Subcutaneous abdominal adipose tissue (tissue), 5 donors: Measurements from ENCODE around the gene LANCL1.

Experiments used
- H3K27ac ChIP-seq: one replicate; pipeline ENCODE4 v1.7.0; 2013; ENCODE audit warnings: low read depth, mild to moderate bottlenecking, inconsistent platforms, low read length, moderate library complexity
- H3K27me3 ChIP-seq, 5 donors: one replicate each; pipeline ENCODE4 v1.7.0; 2013; ENCODE audit warnings: low read length in 5 of 5, inconsistent platforms in 1 of 5; ENCODE audit not compliant: control insufficient read depth in 5 of 5, insufficient read depth in 4 of 5
- H3K36me3 ChIP-seq, 5 donors: one replicate each; pipeline ENCODE4 v1.7.0; 2013; ENCODE audit warnings: low read length in 5 of 5; ENCODE audit not compliant: control insufficient read depth in 5 of 5, insufficient read depth in 5 of 5
- H3K4me1 ChIP-seq, 5 donors: one replicate each; pipeline ENCODE4 v1.7.0; 2013; ENCODE audit warnings: low read length in 5 of 5, mild to moderate bottlenecking in 3 of 5, moderate library complexity in 1 of 5; ENCODE audit not compliant: control insufficient read depth in 5 of 5, insufficient read depth in 5 of 5
- H3K4me3 ChIP-seq, 5 donors: one replicate each; pipeline ENCODE4 v1.7.0; 2013; ENCODE audit warnings: low read length in 5 of 5, low read depth in 1 of 5
- H3K9ac ChIP-seq, 5 donors: one replicate each; pipeline ENCODE4 v1.7.0; 2013; ENCODE audit warnings: low read length in 5 of 5, mild to moderate bottlenecking in 4 of 5, moderate library complexity in 3 of 5
- H3K9me3 ChIP-seq, 5 donors: one replicate each; pipeline ENCODE4 v1.7.0; 2013; ENCODE audit warnings: low read length in 5 of 5; ENCODE audit not compliant: control insufficient read depth in 5 of 5
- donor health status: healthy.
- donor health status: healthy.
- donor health status: healthy.
- donor health status: healthy.
- donor health status: healthy.

The LANCL1 gene

DNA sequence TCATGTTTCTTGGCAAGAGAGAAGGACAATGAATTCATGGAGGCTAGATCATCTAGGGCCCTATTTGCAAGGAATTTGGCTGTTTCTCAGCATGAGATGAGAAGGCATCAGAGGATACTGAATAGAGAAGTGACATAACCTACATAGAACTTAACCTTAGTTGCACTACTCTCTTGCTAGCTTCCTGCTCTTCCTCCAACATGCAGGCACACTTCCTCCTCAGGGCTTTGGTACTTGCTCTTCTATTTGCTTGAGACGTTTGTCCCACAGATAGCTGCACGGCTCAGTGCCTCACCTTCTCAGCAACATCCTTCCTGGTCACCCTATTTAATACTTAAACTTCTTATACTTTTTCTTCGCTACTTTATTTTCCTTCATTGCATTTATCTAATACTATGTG, 20.0 kb upstream of the LANCL1 start:
- Histone ChIP-seq H3K4me1 (no peaks in the 10 kb centered on the region), H3K27me3 (no peaks in the 10 kb centered on the region), H3K27ac (no peak overlapping the region), H3K9ac (no peak overlapping the region), H3K4me3 (no peak overlapping the region), H3K9me3 (no peaks in the 10 kb centered on the region), H3K36me3 (no peaks in the 10 kb centered on the region)

DNA sequence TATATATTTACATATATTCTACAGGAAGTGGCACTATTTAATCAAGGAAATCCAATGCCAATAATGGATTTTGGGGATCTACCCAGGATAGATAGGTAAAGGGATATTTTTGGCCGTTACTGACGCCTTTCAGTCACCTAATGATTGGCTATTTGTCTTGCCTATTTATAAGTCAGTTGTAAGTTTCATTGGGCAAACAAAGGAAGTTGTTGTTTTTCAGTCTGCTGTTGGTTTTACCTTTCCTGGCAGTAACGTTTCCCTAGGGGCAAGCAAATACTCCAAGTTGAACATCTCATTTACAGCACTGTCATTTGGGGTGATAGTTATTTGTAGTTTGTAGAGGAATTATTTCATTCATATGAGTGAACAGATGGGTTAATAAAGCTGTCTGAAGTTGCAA, 17.0 kb upstream of the LANCL1 start:
- no peaks in the 10 kb centered on the region for H3K4me1 ChIP-seq
- no peaks in the 10 kb centered on the region for H3K27me3 ChIP-seq
- H3K9ac ChIP-seq = no peak overlapping the region
- no peaks in the 10 kb centered on the region for H3K36me3 ChIP-seq
- H3K27ac ChIP-seq = no peak overlapping the region
- no peaks in the 10 kb centered on the region for H3K9me3 ChIP-seq
- H3K4me3 ChIP-seq = no peak overlapping the region

DNA sequence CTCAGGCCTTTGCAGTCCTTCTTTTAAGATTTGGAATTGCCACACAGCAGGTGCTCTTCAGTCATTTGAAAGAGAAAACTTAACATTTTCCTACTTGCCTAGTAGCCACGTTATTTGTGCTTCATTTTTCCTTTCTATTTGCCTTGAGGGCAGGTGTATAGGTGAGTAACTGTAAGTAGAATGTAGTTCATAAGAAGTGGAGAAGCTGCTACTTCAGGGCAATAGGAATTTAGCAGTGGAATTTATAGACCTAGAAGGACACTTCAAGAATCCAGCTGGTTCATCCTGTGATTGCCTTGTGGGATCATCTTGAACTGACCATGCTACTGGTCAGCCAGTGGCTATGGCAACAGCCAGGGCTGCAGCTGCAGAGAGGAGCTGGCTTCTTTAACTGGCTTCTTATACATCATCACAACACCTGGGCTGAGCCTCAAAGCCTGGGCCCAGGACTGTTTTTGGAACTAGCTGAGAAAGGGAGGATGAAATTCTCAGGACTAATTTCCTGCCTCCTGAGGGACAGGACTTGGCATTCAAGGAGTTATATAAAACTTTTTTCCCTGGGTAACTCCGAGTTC, 5.1 kb upstream of the LANCL1 start:
- H3K9me3 ChIP-seq = no peaks in the 10 kb centered on the region
- peaks cover 0 to 6% (median 5%) of the 10 kb centered on the region in 5 donors for H3K4me1 ChIP-seq
- H3K36me3 ChIP-seq = no peaks in the 10 kb centered on the region
- no peak overlapping the region for H3K27ac ChIP-seq
- H3K27me3 ChIP-seq = no peaks in the 10 kb centered on the region
- no peak overlapping the region for H3K9ac ChIP-seq
- no peak overlapping the region for H3K4me3 ChIP-seq

DNA sequence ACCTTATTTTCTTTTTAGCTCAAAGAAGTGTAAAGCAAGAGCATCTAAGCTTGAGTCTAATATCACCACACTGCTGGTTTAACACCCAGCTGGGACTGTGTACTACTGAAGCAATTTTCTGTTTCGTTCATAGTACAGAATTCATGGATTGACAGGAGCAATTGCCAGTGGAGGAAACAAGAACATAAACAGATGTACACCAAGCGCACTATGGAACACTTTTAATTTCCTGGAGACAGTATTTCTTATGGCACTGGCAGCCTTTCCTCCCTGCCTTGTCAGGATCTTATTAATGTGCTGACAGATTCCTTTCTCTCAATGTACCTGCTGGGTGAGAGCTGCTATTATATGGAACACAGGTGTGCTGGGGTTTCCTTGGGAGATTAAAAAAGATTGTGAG, 4.2 kb upstream of the LANCL1 start:
- Histone ChIP-seq H3K4me3 (no peak overlapping the region), H3K9me3 (no peaks in the 10 kb centered on the region), H3K4me1 (peaks cover 0 to 12% (median 7%) of the 10 kb centered on the region in 5 donors), H3K27me3 (peaks cover 0 to 3% (median 0%) of the 10 kb centered on the region in 5 donors), H3K36me3 (no peaks in the 10 kb centered on the region), H3K27ac (no peak overlapping the region), H3K9ac (no peak overlapping the region)

DNA sequence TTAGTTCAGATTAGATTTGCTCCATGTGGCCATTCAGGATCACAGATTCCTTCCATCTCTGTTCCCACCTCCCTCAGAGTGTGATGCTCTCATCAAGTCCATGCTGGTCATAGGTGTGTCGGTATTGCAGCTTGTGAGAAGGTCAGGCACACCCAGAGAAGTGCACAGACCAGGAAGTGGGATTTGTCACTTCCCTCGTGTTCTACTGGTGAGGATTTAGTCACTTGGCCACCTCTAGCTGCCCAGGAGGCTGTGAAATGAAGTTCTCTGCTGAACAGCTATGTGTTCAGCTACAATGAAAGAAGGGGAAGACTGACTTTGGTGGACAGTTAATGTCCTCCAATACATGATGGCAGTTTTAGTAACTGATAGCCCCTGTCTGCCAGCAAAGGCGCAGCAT, 3.5 kb upstream of the LANCL1 start:
- Histone ChIP-seq H3K27me3 (peaks cover 0 to 3% (median 0%) of the 10 kb centered on the region in 5 donors), H3K9me3 (no peaks in the 10 kb centered on the region), H3K36me3 (no peaks in the 10 kb centered on the region), H3K27ac (no peak overlapping the region), H3K4me1 (peaks cover 0 to 19% (median 11%) of the 10 kb centered on the region in 5 donors), H3K9ac (no peak overlapping the region), H3K4me3 (no peak overlapping the region)

DNA sequence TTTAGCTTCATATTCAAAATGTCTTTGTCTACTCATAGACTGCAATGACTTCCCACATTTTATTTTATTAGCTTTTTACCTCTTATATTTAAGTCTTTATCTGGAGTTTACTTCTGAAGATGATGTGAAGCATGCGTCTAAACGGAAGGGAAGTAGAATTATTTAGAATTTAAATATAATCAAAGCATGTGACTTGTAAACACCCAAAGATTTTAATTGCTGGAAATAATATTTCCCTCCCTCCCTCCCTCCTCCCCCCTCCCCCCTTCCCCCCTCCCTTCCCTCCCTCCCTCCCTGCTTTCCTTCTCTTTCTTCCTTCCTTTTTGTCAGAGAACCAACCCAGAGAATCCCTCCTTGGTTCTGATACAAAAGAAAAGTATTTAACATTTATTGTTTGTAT, 2.1 kb upstream of the LANCL1 start:
- H3K27ac ChIP-seq = no peak overlapping the region

DNA sequence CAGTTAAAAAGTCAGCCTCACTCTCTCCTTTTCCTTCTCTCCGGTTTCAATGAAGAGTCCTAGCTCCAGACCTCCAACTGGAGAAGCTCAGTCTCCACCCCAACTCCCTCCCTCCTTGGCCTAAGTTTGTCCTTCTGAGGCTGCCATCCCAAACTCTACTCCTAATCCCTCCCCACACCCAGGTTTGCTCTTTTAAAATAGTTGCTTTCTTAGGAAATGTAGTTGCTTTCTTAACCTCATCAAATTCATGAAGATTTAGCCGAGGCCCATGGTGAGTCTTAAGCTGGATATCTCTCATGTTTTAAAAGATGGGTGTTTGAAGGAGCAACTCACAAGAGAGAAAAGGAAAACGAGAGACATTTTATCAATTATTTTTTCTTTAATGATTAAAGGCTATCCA, 937 bp upstream of the LANCL1 start:
- H3K9ac ChIP-seq = peak overlapping the region in 4 of 5 donors; percentile 6 to 97 (median 91)
- H3K9me3 ChIP-seq = no peaks in the 10 kb centered on the region
- peak overlapping the region; percentile 16 to 90 (median 88) for H3K4me3 ChIP-seq
- H3K27me3 ChIP-seq = peaks cover 0 to 3% (median 0%) of the 10 kb centered on the region in 5 donors
- peak overlapping the region; percentile 68 for H3K27ac ChIP-seq
- peaks cover 0 to 22% (median 11%) of the 10 kb centered on the region in 5 donors for H3K4me1 ChIP-seq
- H3K36me3 ChIP-seq = peaks cover 0 to 5% (median 0%) of the 10 kb centered on the region in 5 donors

More for the DNA sequence above, 2.1 kb upstream of the LANCL1 start:
- Histone ChIP-seq H3K4me1 (peaks cover 0 to 22% (median 11%) of the 10 kb centered on the region in 5 donors), H3K9ac (no peak overlapping the region), H3K27me3 (peaks cover 0 to 3% (median 0%) of the 10 kb centered on the region in 5 donors), H3K9me3 (no peaks in the 10 kb centered on the region), H3K36me3 (peaks cover 0 to 4% (median 0%) of the 10 kb centered on the region in 5 donors), H3K4me3 (no peak overlapping the region)

DNA sequence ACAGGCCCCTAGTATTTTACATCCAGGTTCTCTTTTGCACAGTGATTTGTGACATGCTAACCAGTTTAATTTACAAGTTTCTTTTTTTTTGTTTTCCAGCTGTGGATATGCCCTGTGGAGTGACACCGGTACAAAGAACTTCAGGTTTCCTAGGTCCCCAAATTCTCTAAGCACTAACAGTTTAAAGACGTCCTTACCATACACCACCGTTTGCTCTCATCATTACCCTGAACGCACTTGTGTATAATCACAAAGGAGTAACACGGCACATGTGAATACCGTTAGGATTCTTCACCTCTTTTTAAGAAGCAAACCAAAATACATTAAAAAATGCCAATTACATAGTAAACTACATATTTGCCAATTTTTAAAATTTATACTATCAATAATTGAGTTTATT, 853 bp downstream of the LANCL1 start:
- Histone ChIP-seq H3K4me1 (peaks cover 0 to 22% (median 11%) of the 10 kb centered on the region in 5 donors), H3K4me3 (peak overlapping the region; percentile 85 to 90 (median 88)), H3K9ac (peak overlapping the region; percentile 90 to 97 (median 92)), H3K27ac (no peak overlapping the region), H3K27me3 (peaks cover 0 to 3% (median 0%) of the 10 kb centered on the region in 5 donors), H3K36me3 (peaks cover 8 to 13% (median 11%) of the 10 kb centered on the region in 5 donors), H3K9me3 (no peaks in the 10 kb centered on the region)

DNA sequence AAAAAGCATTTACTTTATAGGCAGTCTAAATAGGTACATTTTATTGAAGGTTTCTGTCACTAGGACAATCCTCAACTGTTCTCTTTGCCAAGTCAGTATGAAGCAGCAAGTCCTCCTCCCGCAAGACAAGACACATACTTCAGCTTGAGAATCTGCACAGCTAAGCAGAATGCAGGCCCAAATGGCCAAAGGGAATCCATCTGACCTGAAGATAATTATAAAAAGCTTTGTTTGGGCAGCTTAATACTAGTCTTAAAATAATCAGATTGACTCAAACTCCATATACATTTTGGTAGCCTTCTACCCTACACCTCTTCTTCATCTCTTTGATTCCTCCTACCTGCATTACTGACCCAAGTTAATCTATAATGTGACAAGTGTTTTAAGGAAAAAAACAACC, 1.8 kb downstream of the LANCL1 start:
- peaks cover 8 to 19% (median 18%) of the 10 kb centered on the region in 5 donors for H3K36me3 ChIP-seq
- peaks cover 0 to 22% (median 11%) of the 10 kb centered on the region in 5 donors for H3K4me1 ChIP-seq
- peak overlapping the region in 1 of 5 donors; percentile 90 for H3K9ac ChIP-seq
- no peak overlapping the region for H3K27ac ChIP-seq
- peaks cover 0 to 3% (median 0%) of the 10 kb centered on the region in 5 donors for H3K27me3 ChIP-seq
- H3K9me3 ChIP-seq = no peaks in the 10 kb centered on the region
- no peak overlapping the region for H3K4me3 ChIP-seq

DNA sequence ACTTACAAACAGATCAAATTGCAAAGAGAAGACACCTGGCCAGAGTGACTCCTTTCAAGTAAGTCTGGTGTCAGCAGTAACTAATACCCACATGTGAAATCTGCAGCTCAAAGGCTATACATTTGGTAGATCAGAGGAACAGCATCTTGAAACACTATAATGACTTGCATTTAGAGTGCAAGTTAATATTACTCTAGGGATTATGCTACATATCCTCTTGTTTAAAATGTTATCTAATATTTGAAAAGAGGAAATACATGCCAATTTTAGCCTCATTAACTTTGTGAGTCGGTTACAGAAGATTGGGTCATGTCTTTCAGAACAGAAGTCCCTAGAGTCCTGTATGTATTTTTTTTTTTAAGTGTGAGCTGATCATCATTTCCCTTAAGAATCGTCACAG, 15.2 kb downstream of the LANCL1 start:
- H3K27ac ChIP-seq = no peak overlapping the region
- H3K9ac ChIP-seq = no peak overlapping the region
- peaks cover 0 to 15% (median 4%) of the 10 kb centered on the region in 5 donors for H3K4me1 ChIP-seq
- H3K36me3 ChIP-seq = peaks cover 32 to 62% (median 39%) of the 10 kb centered on the region in 5 donors
- no peak overlapping the region for H3K4me3 ChIP-seq
- no peaks in the 10 kb centered on the region for H3K27me3 ChIP-seq
- H3K9me3 ChIP-seq = no peaks in the 10 kb centered on the region
